ENCODE results near the gene FRMD1.

FRMD1 gene

DNA sequence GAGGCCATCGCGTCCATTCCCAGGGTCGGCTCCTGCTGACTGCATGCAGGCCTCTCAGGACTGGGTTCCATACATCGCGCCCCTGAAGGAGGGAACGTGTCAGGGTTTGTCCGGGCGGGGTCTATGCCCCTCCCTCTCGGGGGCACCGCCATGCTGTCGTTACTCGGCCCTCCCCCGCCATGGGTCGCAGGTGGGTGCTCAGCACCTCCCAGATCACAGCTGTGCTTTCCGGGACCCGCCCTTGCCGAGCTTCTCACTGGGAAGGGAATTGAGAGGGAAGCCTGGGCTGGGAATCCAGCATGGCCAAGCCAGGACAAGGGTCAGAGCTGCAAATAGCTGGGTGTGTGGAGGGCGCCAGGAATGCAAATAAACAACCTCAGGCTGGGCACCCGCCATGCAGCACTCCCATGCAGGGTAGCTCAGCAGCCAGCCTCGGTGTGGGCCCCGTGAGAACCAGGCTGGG, at the start of gene FRMD1:
Gene FRMD1, minus strand, starts transcription at position 270 of the 463 bp plus-strand sequence. Its CDS starts 118 bp downstream, at position 152.
- no peaks in the 10 kb centered on the region for H3K9me3 ChIP-seq (ENCODE audit: severe bottlenecking)

DNA sequence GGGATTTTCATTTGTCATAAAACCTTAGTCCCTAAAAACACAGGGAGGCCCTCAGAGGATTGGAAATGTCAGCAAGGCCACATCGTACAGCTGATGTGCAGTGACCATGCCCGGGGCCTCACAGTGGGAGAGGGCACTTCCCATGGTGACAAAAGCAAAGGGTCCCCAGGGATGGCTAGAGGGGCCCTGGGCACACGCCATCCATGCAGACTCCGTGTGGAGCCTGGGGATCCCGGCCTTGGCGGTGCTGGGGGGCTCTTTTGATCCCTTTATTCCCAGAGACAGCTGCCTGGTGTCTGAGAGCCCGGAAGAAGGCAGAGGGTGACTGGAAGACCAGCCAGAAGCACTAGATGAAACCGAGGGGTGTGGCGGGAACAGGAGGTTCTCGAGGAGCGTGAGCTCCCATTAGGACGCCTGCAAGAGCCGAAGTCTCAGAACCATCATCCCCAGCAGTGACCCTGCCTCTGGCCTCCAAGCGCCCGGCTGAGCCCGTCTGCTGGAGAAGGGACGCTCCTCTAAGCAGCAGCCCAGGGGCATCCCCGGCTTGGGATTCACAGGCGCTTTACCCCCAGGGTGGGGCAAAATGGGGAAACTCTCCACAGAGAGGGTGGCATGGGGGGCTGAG, 49.1 kb upstream of the FRMD1 start:
- Histone ChIP-seq H3K4me1 (ENCODE audit: insufficient read depth, poor library complexity, severe bottlenecking) (no peaks in the 10 kb centered on the region), H3K27me3 (ENCODE audit: insufficient read depth, poor library complexity, severe bottlenecking) (peaks cover 16% of the 10 kb centered on the region), H3K4me3 (ENCODE audit: severe bottlenecking) (no peak overlapping the region), H3K9me3 (ENCODE audit: severe bottlenecking) (no peaks in the 10 kb centered on the region), H3K27ac (ENCODE audit: poor library complexity, severe bottlenecking) (no peak overlapping the region), H3K36me3 (ENCODE audit: low read depth) (no peaks in the 10 kb centered on the region)
- DNase-seq (ENCODE audit: low spot score) (no peak), ATAC-seq (ENCODE audit: low read depth) (no peak)
- TF ChIP-seq, protein P1, sequence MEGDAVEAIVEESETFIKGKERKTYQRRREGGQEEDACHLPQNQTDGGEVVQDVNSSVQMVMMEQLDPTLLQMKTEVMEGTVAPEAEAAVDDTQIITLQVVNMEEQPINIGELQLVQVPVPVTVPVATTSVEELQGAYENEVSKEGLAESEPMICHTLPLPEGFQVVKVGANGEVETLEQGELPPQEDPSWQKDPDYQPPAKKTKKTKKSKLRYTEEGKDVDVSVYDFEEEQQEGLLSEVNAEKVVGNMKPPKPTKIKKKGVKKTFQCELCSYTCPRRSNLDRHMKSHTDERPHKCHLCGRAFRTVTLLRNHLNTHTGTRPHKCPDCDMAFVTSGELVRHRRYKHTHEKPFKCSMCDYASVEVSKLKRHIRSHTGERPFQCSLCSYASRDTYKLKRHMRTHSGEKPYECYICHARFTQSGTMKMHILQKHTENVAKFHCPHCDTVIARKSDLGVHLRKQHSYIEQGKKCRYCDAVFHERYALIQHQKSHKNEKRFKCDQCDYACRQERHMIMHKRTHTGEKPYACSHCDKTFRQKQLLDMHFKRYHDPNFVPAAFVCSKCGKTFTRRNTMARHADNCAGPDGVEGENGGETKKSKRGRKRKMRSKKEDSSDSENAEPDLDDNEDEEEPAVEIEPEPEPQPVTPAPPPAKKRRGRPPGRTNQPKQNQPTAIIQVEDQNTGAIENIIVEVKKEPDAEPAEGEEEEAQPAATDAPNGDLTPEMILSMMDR (IDR thresholded peaks at IDR 0.05; ENCODE audit: poor library complexity, severe bottlenecking): no peak

More for the DNA sequence above, at the start of gene FRMD1:
- H3K36me3 ChIP-seq (ENCODE audit: low read depth): no peaks in the 10 kb centered on the region
- no peak within 1 kb of the TSS for H3K4me3 ChIP-seq (ENCODE audit: severe bottlenecking)
- DNase-seq (ENCODE audit: low spot score) (no peak), ATAC-seq (ENCODE audit: low read depth) (no peak)
- no peaks in the 10 kb centered on the region for H3K4me1 ChIP-seq (ENCODE audit: insufficient read depth, poor library complexity, severe bottlenecking)
- no peak within 1 kb of the TSS for H3K27ac ChIP-seq (ENCODE audit: poor library complexity, severe bottlenecking)
- TF ChIP-seq, protein P1 (IDR thresholded peaks at IDR 0.05; ENCODE audit: poor library complexity, severe bottlenecking): no peak
- no peaks in the 10 kb centered on the region for H3K27me3 ChIP-seq (ENCODE audit: insufficient read depth, poor library complexity, severe bottlenecking)

DNA sequence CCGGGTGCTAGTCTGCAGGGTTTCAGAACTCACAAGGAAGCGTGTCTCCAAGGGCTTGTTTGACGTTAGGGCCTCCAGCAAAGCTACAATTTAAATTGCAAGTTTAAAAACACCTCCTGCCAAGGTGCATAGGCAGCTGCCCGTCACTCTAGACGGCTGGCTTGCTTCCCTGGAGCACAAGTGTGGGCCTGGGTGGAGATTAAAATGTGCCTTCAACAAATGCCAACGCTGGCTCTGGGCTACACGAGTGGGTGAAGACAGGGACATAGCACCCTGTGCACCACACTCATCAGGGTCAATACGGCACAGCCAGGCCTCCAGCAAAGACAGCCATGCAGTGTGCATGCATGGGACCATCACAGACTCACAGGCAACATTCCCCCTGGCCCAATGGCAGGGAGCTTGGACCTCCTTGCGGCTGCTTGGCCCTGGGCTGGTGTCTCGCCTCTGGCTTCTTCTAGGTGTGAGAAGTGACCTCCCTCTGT, 48.4 kb upstream of the FRMD1 start:
- H3K4me1 ChIP-seq (ENCODE audit: insufficient read depth, poor library complexity, severe bottlenecking): no peaks in the 10 kb centered on the region
- H3K27me3 ChIP-seq (ENCODE audit: insufficient read depth, poor library complexity, severe bottlenecking): peaks cover 9% of the 10 kb centered on the region
- DNase-seq (ENCODE audit: low spot score) (no peak), ATAC-seq (ENCODE audit: low read depth) (no peak)
- TF ChIP-seq, protein P1 (IDR thresholded peaks at IDR 0.05; ENCODE audit: poor library complexity, severe bottlenecking): no peak
- no peaks in the 10 kb centered on the region for H3K9me3 ChIP-seq (ENCODE audit: severe bottlenecking)
- H3K36me3 ChIP-seq (ENCODE audit: low read depth): no peaks in the 10 kb centered on the region
- H3K27ac ChIP-seq (ENCODE audit: poor library complexity, severe bottlenecking): no peak overlapping the region
- H3K4me3 ChIP-seq (ENCODE audit: severe bottlenecking): no peak overlapping the region

DNA sequence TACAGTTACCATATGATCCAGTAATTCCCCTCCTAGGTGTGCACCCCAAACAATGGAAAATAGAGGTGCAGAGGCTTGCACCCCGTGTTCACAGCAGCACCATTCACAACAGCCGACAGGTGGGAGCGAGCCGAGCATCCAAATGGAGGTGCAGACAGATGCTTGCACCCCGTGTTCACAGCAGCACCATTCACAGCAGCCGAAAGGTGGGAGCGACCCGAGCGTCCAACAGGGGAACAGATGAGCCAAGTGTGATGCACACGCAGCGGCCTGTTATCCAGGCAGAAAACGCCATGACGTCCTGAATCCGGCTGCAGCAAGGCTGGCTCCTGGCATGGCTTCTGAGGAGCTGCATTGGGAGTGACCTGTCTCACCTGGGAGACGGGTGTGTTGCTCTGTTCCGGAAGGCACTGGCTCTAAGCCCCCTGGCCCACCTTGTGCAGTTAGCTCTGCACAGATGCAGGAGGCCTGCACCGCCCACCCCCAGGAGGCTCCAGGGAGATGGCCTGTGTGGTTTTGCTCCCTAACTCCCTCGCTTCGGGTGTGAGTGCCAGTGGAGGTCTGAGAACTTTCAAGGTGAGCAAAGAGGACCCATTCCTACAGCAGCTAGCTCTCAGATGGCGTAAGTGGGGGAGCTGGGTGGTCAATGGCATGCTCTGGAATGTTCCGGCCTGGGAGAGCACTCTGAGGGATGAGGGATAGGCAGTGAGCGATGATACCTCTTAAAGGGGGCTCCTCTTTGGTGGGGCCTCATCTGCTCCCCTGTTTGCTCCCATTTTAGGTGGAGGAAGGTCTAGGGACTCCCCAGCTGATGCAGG, 47.8 kb upstream of the FRMD1 start:
- H3K4me1 ChIP-seq (ENCODE audit: insufficient read depth, poor library complexity, severe bottlenecking): no peaks in the 10 kb centered on the region
- TF ChIP-seq, protein P1 (IDR thresholded peaks at IDR 0.05; ENCODE audit: poor library complexity, severe bottlenecking): no peak
- H3K27ac ChIP-seq (ENCODE audit: poor library complexity, severe bottlenecking): no peak overlapping the region
- no peaks in the 10 kb centered on the region for H3K9me3 ChIP-seq (ENCODE audit: severe bottlenecking)
- H3K36me3 ChIP-seq (ENCODE audit: low read depth): no peaks in the 10 kb centered on the region
- ATAC-seq (ENCODE audit: low read depth) (no peak), DNase-seq (ENCODE audit: low spot score) (no peak)
- H3K4me3 ChIP-seq (ENCODE audit: severe bottlenecking): no peak overlapping the region
- H3K27me3 ChIP-seq (ENCODE audit: insufficient read depth, poor library complexity, severe bottlenecking): peaks cover 9% of the 10 kb centered on the region

Data from RWPE2 (cell line).